ENCODE measurements around the gene XYLT1.

XYLT1 gene

DNA sequence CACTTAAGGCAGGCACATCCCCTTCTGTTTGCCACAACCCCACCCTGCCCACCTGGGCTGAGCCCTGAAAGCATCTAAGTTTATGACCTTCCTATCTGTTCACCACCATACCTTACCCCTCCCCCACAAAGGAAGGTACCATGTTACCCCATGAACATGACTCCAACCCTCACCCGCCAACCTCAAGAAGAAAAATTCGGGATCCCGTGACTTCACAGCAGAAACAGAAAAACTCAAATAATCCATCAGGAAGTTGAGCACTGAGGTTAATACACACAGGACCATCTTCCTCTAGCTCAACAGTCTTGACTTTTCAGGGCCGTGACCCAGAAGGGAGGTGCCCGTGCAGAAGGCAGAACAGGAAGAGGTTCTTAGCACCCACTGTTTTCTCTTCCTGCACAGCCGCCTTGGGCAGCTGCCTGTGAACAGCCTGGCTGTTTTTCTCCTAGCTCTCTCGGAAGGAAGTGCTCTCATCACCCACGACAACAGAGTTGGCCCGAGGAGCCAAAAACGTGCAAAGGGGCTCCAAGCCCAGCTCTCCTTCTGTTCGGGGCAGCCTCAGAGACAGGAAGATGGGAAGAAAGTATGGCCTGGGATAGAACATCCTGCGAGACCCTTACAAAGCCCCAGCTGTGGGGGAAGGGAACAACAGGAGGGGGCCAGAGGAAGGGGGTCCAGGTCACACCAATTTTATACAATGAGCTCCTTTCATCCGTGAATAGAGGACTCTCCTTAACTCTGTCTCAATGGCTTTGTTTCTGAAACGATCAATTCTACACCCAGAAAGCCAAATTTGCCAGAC lies 101.1 kb downstream of the XYLT1 start:
- DNase-seq: no peak

DNA sequence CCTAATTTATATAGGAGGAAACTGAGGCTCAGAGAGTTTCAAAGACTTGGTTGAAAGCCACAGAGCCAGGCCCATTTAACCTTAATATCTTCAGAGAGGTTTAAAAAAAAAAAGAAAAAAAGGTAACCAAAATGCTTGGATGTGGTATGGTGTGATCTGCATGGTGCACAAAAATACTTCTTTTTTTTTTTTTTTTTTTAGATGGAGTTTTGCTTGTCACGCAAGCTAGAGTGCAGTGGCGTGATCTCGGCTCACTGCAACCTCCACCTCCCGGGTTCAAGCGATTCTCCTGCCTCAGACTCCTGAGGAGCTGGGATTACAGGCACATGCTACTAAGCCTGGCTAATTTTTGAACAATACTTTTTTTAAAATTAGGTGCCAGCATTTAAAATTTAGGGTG lies 101.8 kb downstream of the XYLT1 start:
- DNase-seq: no peak

DNA sequence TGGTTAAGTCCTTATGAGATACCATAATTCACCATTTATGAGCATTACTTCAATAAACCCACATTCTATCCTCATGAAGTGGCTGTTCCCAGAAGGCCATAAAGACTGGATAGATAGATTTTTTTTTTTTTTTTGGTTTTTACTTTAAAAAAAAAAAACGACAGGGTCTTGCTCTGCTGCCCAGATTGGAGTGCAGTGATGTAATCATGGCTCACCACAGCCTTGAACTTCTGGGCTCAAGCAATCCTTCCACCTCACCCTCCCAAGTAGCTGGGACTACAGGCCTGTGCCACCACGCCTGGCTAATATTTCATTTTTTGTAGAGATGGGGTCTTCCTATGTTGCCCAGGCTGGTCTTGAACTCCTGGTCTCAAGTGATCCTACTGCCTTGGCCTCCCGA lies 102.3 kb downstream of the XYLT1 start:
- DNase-seq: peak; percentile 60

DNA sequence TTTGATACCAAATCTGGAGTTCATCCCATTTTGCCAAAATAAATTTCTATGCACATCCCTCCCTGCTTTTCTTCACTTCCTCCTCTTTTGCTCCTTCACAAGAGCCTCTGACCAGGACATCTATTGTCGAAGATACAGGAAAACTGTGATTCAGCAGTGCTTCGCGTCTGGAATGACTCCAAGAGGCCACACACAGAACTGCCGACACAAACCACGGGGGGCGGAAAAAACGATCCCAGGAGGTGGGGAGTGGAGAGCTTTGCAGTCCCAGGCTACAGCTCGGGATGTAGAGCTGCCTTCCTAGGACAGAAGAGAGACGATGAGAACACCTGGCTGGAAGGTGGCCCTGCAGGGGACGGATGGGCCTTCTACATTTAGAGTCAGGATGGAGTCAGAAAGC lies 102.8 kb downstream of the XYLT1 start:
- peak; percentile 96 for DNase-seq

DNA sequence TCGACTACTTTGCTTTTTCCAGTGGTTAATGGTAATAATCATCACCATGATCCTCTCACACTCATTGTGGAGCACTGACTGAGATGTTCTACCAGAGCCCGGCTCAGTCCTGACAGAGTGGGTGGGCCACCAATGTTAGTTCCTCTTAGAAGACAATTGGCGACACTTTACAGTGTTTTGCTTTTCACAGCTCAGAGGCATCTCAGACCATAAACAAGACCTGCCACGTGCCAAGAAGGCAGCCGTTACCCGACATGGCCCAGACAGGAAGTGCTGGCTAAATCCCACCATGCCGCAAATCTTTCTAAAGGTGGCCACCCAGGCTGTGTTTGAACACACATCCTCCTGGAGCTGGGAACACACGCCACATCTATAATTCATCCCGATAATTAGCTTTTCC lies 103.7 kb downstream of the XYLT1 start:
- DNase-seq: peak; percentile 51

DNA sequence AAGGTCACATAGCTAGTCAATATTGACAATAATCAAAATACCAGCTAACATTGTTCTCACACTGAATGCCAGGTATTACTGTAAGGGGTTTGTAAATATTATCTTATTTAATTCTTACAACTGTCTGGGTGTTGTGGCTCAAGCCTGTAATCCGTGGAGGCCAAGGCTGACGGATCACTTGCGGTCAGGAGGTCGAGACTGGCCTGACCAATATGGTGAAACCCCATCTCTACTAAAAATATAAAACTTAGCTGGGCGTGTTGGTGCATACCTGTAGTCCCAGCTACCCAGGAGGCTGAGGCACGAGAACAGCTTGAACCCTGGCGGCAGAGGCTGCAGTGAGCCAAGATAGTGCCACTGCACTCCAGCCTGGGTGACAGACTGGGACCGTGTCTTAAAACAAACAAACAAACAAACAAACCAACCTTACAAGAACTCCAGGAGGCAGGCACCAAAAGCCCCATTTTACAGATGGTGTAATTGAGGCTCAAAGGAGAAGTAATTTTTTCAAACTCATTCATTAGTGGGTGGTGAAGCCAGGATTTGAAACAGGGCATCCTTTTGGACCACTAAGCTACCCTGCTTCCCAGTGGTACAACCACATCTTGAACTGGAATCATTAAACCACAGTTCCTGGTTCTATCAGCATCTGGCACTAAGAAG lies 104.3 kb downstream of the XYLT1 start:
- no peak for DNase-seq

DNA sequence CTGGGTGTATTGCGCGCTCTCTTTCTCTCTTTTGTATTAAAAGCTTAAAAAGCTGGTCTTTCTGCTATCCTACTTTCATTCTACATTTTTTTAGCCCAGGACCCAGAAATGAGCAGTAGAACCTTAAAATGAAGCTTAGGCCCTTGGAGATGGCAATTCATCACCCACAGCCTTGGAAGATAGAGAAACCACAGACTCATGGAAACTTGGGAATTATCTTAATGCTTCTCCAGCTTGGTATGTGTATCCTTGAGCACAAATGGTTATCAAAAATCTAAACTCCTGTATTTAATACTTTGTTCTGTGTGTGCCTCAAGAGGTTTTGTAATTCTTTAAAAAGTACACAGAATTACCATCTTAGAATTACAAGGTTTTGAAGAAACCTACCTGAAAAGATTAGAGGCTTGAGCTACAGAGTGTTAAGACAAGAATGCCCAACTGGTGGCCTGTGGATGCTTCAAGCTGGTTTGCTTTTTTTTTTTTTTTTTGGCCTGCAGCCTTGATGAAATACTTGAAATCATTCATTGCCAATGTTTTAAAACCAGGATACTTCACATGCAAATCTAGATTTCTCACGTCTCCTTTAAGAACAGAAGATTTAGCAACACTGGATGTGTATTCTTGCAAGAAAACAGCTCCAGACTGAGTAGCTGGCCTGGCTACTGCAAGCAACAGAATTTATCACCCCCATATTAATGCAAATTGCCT lies 105.0 kb downstream of the XYLT1 start:
- peak; percentile 67 for DNase-seq

DNA sequence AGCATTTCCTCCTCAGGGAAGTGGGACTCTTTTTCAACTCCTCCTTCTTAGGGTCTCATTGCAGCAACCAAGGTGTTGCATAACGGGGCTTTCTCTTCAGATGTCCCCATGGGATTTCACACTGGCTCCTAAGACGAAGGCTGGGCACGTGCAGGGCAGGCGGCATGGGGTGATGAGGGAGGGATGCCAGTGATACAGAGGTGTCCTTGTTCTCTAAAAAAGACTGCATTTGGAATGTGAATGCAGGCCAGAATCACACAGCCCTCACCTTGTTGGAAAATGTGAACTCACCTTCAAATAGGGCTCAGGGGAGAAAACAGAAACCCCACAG lies 105.6 kb downstream of the XYLT1 start:
- DNase-seq: no peak

DNA sequence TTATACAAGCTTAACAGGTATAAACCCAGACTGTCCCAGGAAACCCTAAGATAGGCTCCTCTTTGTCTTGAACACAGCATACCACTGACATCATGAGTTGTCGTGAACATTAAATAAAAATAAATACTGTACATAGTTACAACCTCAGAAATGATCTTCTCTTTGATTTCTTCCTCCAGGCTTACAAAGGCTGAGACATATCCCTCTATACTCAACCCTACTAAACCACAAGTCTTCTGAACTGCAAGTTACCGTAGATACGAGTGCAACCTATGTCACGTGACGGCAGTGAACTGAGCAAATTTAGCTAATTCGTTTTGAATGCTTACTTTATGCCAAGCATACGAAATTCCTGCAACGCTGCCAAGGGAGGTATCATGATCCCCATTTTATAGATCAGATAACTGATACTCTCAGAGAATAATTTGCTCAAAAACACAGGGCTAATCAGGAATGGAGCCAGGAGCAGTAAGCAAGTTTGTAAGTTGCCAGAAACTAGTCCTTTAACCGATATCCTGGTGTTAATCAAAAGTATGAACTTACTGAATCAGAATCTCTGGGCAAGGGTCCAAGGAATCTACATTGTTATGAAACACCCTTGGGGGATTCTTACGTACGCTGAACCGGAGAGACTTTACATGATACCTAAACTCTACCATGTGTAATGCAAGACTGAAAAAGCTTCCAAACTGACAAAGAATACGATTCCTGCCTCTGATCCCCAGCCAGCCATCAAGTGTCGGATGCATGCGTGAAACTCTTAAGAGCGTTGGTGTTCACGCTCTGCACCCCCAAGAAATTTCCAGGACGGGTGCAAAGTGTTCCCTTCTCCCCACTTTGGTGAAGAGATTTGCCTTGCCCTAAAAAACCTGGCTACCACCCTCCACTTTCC lies 106.2 kb downstream of the XYLT1 start:
- peak; percentile 99 for DNase-seq

DNA sequence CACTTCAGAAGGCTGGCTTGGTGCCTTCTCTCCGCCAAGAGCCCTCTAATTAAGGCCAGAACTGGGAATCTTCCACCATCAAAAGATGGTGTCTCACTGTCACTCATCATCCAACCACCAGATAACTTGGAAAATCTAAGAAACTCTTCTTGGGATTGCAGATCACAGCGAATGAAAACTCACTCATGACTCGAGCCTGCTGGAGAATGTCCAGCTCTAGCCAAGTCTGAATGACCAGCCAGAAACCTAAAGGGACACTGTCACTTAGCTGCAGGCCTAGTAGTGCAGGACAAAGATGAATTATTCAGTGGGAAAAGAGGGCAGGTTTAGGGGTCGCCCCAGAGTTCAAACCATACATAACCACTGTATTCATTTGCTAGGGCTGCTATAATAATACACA lies 107.8 kb downstream of the XYLT1 start:
- no peak for DNase-seq

DNA sequence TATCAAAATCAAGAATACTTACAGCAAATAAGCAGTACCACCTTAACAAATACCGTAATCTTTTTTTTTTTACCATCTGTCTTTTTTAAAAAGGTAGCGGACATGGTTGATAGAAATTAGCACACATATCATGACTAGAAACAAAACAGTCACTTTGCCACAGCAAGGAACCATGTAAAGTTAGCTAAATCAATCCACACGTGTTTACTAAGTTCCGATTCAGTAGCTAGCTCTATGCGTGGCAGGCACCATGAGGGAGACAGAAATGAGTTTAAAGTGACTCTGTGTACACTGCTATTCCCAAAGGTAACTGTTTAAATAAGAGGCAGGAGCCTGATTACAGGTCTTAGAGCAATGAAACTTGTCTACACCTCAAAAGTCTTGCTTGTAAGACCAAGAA lies 108.6 kb downstream of the XYLT1 start:
- no peak for DNase-seq

DNA sequence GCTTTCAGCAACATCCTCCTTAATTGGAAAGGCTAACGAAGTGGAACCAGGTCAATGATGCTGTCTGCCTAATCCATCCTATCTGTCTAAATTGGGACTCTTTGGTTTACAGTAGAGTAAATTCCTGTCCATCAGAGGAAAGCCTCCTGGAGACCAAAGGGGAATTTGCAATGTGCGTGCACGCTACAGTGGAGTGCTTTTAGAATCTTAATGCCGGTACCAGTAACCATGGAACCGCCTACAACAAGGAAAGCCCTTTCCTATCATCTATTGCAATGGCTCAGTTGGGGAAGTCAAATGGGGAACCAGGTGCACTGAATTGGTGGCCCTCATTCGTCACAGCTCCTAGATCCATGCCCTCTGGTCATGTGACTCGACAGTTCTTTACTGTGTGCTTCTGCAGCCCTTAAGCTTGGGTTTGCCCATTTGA lies 110.1 kb downstream of the XYLT1 start:
- DNase-seq: no peak

DNA sequence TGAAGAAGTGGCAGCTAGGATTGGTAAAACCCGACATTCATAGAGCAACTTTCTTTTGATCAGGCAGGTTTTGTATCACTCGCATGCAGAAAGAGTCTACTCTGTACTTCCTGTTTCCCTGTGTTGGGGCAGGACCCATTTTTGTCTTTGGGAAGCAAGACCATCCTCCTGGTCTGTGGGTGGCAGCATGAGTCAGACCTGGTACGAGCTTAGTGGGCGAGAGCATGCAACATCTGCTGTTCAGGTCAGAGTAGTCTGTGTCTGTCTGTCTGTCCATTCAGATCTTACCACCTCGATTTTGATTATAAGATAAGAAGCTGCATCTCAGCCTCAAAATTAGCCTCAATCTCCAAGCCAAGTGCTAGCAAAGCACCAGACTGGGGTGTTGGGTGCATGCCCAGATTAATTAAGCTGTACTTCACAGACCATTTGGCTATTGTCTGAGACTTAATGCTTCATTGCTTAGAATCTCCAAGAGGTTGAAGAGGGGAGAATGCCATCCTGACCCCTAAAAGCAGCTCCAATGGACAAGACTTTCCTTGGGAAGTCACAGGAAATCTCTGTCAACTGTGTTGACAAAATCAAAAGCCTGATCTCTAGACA lies 110.9 kb downstream of the XYLT1 start:
- DNase-seq: peak; percentile 60

DNA sequence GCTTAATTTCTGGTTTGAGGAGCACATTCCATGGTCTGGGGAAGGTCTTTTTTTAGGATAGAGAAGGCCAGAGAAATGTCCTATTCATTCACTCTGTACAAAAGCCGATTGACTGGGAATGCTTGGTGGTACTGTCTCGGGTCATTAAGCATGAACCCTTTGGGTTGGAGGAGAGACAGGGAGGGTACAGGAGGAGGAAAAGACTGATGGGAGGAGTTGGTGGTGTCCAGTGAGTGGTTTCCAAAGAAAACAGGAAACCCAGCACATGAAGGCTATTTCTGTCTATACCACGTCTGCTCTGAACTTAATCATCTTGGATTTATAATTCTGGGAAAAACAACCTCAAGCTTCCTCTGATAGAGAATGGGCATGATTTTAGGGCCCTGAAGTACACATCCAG lies 111.9 kb downstream of the XYLT1 start:
- peak; percentile 40 for DNase-seq

DNA sequence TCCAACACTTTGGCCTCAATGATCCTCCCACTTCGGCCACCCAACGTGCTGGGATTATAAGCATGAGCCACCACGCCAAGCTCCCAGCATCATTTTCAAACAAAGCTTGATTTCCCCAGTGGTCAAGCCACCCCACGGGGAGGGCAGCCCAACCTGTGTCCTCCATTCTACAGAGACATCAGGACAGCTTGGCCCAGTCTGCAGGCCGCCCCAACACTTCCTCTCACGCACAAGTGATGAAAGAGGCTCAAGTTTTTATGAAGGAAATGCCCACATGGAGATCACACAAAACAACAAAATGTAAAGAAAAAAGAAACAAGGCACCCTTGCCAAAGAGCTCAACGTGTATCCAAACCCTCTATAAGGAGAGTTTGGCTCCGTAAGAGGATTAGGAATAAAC lies 112.4 kb downstream of the XYLT1 start:
- no peak for DNase-seq

DNA sequence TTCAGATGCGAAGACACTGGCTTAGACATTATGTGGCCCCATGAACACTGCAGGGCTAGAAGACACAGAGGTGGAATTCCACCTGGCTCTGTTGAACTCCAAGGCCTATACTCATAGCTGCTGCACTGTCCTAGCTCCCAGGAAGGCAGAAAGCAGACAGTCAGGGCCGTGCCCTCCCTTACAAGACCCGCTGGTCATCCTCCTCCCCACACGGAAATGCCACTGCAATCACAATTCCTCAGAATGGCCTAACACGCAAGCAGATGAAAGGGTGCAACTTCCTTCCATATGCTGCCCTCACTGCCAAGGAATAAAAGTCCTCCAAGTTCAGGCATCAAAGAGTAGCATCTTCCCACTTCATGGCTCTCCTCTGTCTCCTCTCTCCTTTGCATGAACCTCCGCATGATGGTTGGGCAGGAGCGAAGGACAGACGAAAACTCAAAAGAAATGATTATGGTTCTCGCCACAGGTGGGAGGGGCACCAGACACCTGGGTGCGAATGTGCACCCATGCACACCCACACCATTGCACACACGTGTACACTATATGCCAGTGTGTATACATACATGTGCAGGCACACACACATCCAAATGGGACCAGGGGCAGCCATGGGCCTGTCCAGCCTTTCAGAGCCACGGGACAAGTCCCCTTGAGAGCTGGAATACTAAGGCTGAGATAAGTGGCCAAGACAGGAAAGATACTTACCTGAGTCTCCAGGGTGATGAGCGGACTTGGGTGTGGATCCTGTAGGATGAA lies 113.3 kb downstream of the XYLT1 start:
- DNase-seq: no peak

DNA sequence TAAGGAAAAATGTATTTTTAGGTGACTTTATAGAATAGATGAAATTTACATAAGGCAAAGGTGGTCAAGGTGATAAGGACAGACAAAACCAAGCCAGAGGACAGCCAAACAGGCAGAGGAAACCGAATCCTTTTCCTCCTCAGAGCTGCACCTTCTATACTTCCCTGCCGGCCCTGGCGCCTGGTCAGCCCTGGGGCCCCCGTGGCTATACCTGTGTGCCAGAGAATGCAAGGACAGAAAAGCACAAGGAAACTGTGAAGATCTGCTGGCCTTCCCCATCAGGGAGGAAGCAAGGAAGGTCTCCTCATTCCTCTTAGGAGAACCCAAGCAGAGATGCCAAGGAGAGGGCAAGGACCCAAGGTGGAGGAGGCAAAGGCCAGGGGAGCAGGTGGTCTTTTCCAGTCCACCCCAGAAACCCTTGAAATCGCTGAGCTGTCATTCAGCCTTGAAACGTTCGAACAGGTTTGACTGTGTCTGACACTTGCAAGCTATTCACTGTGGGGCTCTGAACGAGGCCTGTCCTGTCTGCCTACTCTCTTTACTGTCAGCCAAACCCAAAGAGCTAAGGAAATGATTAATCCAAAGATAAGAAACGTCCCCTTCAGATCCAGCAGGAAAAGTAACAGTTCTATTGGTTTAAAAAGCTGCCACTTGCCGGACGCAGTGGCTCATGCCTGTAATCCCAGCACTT lies 114.4 kb downstream of the XYLT1 start:
- DNase-seq: no peak

DNA sequence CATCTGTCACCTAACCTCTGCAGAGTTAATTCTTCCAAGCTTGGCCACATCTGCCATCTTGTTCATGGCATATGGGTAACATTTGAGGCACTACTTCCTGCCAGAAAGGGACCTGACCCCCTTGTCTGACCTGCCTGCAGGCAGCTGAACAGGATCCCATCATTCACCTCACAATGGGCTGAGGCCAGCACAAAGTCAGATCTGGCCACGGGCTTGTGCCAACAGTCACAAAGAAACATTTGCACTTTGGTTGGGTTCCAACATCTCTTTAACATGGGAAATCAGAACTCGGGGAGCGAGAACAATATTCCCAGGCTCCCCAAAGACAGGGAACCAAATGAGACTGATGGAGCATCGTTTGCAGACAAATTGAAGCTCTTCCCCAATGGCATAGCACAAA lies 116.1 kb downstream of the XYLT1 start:
- no peak for DNase-seq

DNA sequence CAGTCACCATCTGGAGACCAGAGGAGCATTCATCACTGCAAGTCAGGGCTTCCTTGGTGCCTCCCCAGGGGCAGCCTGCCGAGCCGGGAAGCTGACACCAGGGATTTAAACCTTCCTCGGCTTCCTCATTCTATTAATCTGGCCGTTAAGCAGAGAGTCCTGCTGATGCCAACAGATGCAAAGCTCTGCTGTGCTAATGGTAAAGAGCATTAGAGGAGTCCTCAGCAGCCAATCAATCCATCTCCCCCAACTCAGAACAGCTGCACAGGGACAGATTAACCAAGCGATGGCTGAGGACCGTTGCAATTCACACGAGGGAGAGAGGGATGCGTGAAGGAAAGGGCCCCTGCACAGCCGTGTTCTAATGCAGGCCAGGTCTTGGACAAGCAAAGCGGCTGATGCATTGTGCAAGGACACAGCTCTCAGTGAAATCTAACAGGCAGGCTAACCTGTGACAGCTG lies 116.6 kb downstream of the XYLT1 start:
- DNase-seq: no peak

DNA sequence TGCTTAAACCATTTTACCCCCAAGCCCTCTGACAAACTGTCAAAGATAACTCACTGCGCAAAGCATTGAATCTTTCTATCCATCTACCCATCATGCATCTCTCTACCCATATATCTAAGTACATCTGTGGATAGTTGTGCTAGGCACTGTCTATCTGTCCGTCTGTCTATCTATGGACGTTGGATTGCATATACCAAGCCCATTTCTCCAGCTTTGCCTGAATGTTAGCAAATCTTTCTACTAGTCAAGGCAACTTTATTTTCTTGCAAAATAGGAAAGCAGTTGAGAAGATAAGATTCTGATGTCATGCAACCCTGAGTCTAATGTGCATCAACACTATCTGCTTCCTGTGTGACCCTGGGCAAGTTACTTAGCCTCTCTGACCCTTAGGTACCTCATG lies 117.2 kb downstream of the XYLT1 start:
- DNase-seq: no peak

DNA sequence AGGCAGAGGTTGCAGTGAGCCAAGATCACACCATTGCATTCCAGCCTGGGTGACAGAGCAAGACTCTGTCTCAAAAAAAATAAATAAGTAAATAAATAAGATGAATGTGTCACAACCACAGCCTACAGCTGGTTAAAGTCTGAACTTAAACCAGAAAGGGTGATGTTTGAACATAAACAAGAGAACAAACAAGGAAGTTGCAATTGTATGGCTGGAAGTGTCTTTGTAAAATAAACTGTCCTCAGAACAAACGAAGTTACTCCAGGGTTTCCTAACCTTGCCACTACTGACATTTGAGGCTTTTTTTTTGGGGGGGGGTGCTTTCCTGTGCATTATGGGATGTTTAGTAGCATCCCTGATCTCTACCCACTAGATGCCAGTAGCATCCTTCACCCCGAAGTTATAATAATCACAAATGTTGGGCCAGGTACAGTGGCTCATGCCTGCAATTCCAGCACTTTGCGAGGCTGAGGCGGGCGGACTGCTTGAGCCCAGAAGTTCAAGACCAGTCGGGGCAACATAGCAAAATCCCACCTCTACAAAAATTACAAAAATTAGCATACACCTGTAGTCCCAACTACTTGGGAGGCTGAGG lies 119.2 kb downstream of the XYLT1 start:
- DNase-seq: no peak

All from fibroblast of upper back skin (primary cell).